22Rv1 (cell line): Measurements from ENCODE around the gene EPS8L3.

ENCODE experiments used
- H3K27ac ChIP-seq: fragments of 450-650 bp; 2 replicates; pipeline ENCODE4 v1.5.1; 2017
- CTCF ChIP-seq: fragments of 450-650 bp; IDR thresholded peaks from 2 replicates; pipeline ENCODE4 v1.5.1; 2017; ENCODE audit warnings: mild to moderate bottlenecking
- ZFX ChIP-seq: fragments of 450-650 bp; IDR thresholded peaks from 2 replicates; pipeline ENCODE4 v1.6.1; 2017; ENCODE audit warnings: antibody characterized with exemption, borderline replicate concordance

The EPS8L3 gene

GRCh38 chr1:109791495-109792043 is 27.8 kb upstream of the EPS8L3 start:
- no peak overlapping the region for H3K27ac ChIP-seq
- no peak for TF ChIP-seq ZFX
- no peak for TF ChIP-seq CTCF

GRCh38 chr1:109790735-109791494 is 27.2 kb upstream of the EPS8L3 start:
- TF ChIP-seq ZFX (no peak), CTCF (no peak)
- no peak overlapping the region for H3K27ac ChIP-seq

GRCh38 chr1:109790329-109790728 is 26.6 kb upstream of the EPS8L3 start:
- TF ChIP-seq CTCF, result no peak
- no peak for TF ChIP-seq ZFX
- no peak overlapping the region for H3K27ac ChIP-seq

- TF ChIP-seq CTCF, result no peak
- TF ChIP-seq ZFX, result no peak
- no peak overlapping the region for H3K27ac ChIP-seq
Measured at GRCh38 chr1:109789551-109790180, 25.9 kb upstream of the EPS8L3 start.

GRCh38 chr1:109788695-109789521 is 25.2 kb upstream of the EPS8L3 start:
- H3K27ac ChIP-seq, result no peak overlapping the region
- no peak for TF ChIP-seq ZFX
- TF ChIP-seq CTCF, result peak; percentile 30

GRCh38 chr1:109787845-109788601 is 24.3 kb upstream of the EPS8L3 start:
- TF ChIP-seq ZFX (no peak), CTCF (no peak)
- H3K27ac ChIP-seq, result no peak overlapping the region
